ENCODE results near the gene TMEM132C. TPM values are rescaled to one million over a fixed set of nuclear protein-coding genes. Genes with fewer than 3 reads are reported as not detected.

The TMEM132C gene
- not detected in 2 replicates for total RNA-seq

GRCh38 chr12:128267131-128267622 is at the start of gene TMEM132C:
Gene TMEM132C, plus strand, starts transcription at chr12:128267170. Its CDS starts 233 bp downstream, at chr12:128267403.

All from myometrial cell (primary cell).